GM23338 (cell line): ENCODE data around the gene FAM162A. TPM values are rescaled to one million over a fixed set of nuclear protein-coding genes. Genes with fewer than 3 reads are reported as not detected.
A peak's percentile ranks its signal among the peaks of the same experiment; 100 is the strongest.

Source experiments
- ATAC-seq: fragments of 200-7000 bp; cut with Tn5 transposase; 3 replicates; pipeline ENCODE4 v1.9.1; 2020
- DNase-seq: peaks from one replicate; pipeline ENCODE4 v3.0.0-alpha.2; 2015; ENCODE audit warnings: low spot score
- H2AFZ ChIP-seq: fragments of 200-600 bp; sonication (generic); 2 replicates; pipeline ENCODE4 v1.8.0; 2016; ENCODE audit warnings: antibody characterized with exemption, mild to moderate bottlenecking, moderate library complexity
- H3F3A ChIP-seq: fragments of 200-600 bp; sonication (generic); replicated peaks from 2 replicates; pipeline ENCODE4 v1.8.0; 2017; ENCODE audit warnings: antibody characterized with exemption, mixed run types, low read depth
- H3K27ac ChIP-seq: fragments of 200-600 bp; sonication (generic); 2 replicates; pipeline ENCODE4 v1.6.1; 2016; ENCODE audit warnings: low read depth
- H3K27me3 ChIP-seq: fragments of 200-600 bp; sonication (generic); 2 replicates; pipeline ENCODE4 v1.8.0; 2016; ENCODE audit warnings: mild to moderate bottlenecking, mixed run types, moderate library complexity; ENCODE audit not compliant: insufficient read depth
- H3K36me3 ChIP-seq: fragments of 200-600 bp; sonication (generic); 2 replicates; pipeline ENCODE4 v1.8.0; 2016; ENCODE audit warnings: mild to moderate bottlenecking; ENCODE audit not compliant: insufficient read depth
- H3K4me1 ChIP-seq: fragments of 200-600 bp; sonication (generic); 2 replicates; pipeline ENCODE4 v1.8.0; 2016; ENCODE audit warnings: mild to moderate bottlenecking, moderate library complexity; ENCODE audit not compliant: insufficient read depth
- H3K4me2 ChIP-seq: fragments of 200-600 bp; sonication (generic); 2 replicates; pipeline ENCODE4 v1.7.1; 2017; ENCODE audit warnings: mixed run types
- H3K4me3 ChIP-seq: fragments of 200-600 bp; sonication (generic); 2 replicates; pipeline ENCODE4 v1.6.1; 2016; ENCODE audit warnings: mixed run types
- H3K79me2 ChIP-seq: fragments of 200-600 bp; sonication (generic); replicated peaks from 2 replicates; pipeline ENCODE4 v1.8.0; 2017; ENCODE audit warnings: mild to moderate bottlenecking; ENCODE audit not compliant: insufficient read depth
- H3K9me2 ChIP-seq: fragments of 200-600 bp; sonication (generic); 2 replicates; pipeline ENCODE4 v1.8.0; 2017; ENCODE audit not compliant: insufficient read depth
- H4K20me1 ChIP-seq: fragments of 200-600 bp; sonication (generic); replicated peaks from 2 replicates; pipeline ENCODE4 v1.8.0; 2017; ENCODE audit warnings: mild to moderate bottlenecking; ENCODE audit not compliant: insufficient read depth
- H3K27ac Mint-ChIP-seq: 2 replicates; pipeline ENCODE4 v1.8.0; 2020; ENCODE audit warnings: inconsistent platforms, mild to moderate bottlenecking, moderate library complexity, mixed read lengths
- H3K27me3 Mint-ChIP-seq: 3 replicates; pipeline ENCODE4 v1.8.0; 2022; ENCODE audit warnings: low read depth, mild to moderate bottlenecking, moderate library complexity, mixed read lengths, inconsistent platforms; ENCODE audit not compliant: insufficient read depth, poor library complexity
- H3K36me3 Mint-ChIP-seq: 3 replicates; pipeline ENCODE4 v1.8.0; 2021; ENCODE audit warnings: low read depth, mild to moderate bottlenecking, inconsistent platforms, moderate library complexity, mixed read lengths
- H3K4me1 Mint-ChIP-seq: 3 replicates; pipeline ENCODE4 v1.8.0; 2020; ENCODE audit warnings: mild to moderate bottlenecking, inconsistent platforms, mixed read lengths
- H3K4me3 Mint-ChIP-seq: 3 replicates; pipeline ENCODE4 v1.8.0; 2021; ENCODE audit warnings: moderate library complexity, mild to moderate bottlenecking, inconsistent platforms, mixed read lengths
- H3K9me3 Mint-ChIP-seq: 3 replicates; pipeline ENCODE4 v1.8.0; 2020; ENCODE audit warnings: moderate library complexity, mild to moderate bottlenecking, inconsistent platforms, mixed read lengths
- CREB1 ChIP-seq: fragments of 250-450 bp; sonication (Bioruptor Pico); IDR thresholded peaks from 2 replicates; pipeline ENCODE4 v1.5.0; 2020; ENCODE audit warnings: low read depth, mild to moderate bottlenecking, moderate library complexity
- CTCF ChIP-seq, 2 experiments: fragments of 200-600 bp in 1 of 2; sonication (generic) in 1 of 2; conservative IDR thresholded peaks; 2 replicates each; pipeline versions ENCODE4 v1.5.1 to v1.6.1; 2016 to 2017; ENCODE audit warnings: antibody characterized with exemption in 2 of 2, low read depth in 2 of 2, mild to moderate bottlenecking in 2 of 2, moderate library complexity in 1 of 2
- EZH2phosphoT487 ChIP-seq: fragments of 200-600 bp; sonication (generic); IDR thresholded peaks from one replicate; pipeline ENCODE4 v1.8.1; 2018; ENCODE audit warnings: antibody characterized with exemption; ENCODE audit not compliant: unreplicated experiment
- JUNB ChIP-seq: IDR thresholded peaks from one replicate; pipeline ENCODE4 v1.6.1; 2016; ENCODE audit warnings: antibody characterized with exemption; ENCODE audit not compliant: unreplicated experiment
- NANOG ChIP-seq: IDR thresholded peaks from 2 replicates; pipeline ENCODE4 v1.6.1; 2016; ENCODE audit warnings: antibody characterized with exemption, borderline replicate concordance
- POLR2AphosphoS5 ChIP-seq: IDR thresholded peaks from 2 replicates; pipeline ENCODE4 v1.6.1; 2016; ENCODE audit warnings: antibody characterized with exemption, low read depth
- REST ChIP-seq: IDR thresholded peaks from one replicate; pipeline ENCODE4 v1.6.1; 2018; ENCODE audit warnings: antibody characterized with exemption; ENCODE audit not compliant: unreplicated experiment
- ZNF114 ChIP-seq: fragments of 250-450 bp; sonication (Bioruptor Pico); IDR thresholded peaks from 2 replicates; pipeline ENCODE4 v1.5.0; 2020; ENCODE audit warnings: mild to moderate bottlenecking, moderate library complexity
- ZNF331 ChIP-seq: fragments of 250-450 bp; sonication (Bioruptor Pico); IDR thresholded peaks from 2 replicates; pipeline ENCODE4 v1.5.0; 2020; ENCODE audit warnings: low read depth, mild to moderate bottlenecking, moderate library complexity
- ZNF462 ChIP-seq: fragments of 250-450 bp; sonication (Bioruptor Pico); IDR thresholded peaks from 2 replicates; pipeline ENCODE4 v1.5.0; 2020; ENCODE audit warnings: mild to moderate bottlenecking, moderate library complexity
- long read RNA-seq: library from polyadenylated mRNA; unstranded; transcript quantifications from one replicate; pipeline ENCODE4 v2.0.0, GENCODE V29; 2020; ENCODE audit not compliant: unreplicated experiment
- polyA plus RNA-seq: library from polyadenylated mRNA; unstranded; fragments of >200 nt; fragmentation: Nextera tagmentation; extraction: Ambion mirVana; gene quantifications from 2 replicates; pipeline ENCODE4 v1.2.1, GENCODE V29; 2016
- total RNA-seq: library from RNA; depleted of rRNA; stranded (reverse); fragments of >200 nt; shearing (Covaris generic); gene quantifications from 2 replicates; pipeline ENCODE4 v1.2.3, GENCODE V29; 2014; rRNA removed

FAM162A gene
- total RNA-seq (34.4 and 35.9 TPM in 2 replicates), polyA plus RNA-seq (227 and 234 TPM in 2 replicates)
- long read RNA-seq, transcript FAM162A-203 (5 exons, 3,052 nt), result major isoform, 70 of 72 reads
- long read RNA-seq, partial matches to known transcripts, result 0 of 72 reads
- long read RNA-seq, other reads (novel, unspliced or antisense), result 1 of 72 reads

GRCh38 chr3:122383771-122384697, at the start of gene FAM162A:
FAM162A (plus strand) TSS chr3:122384182; CDS start chr3:122384266, 84 bp downstream.
- peaks cover 56% of the 10 kb centered on the region for H3K79me2 ChIP-seq
- no peaks in the 10 kb centered on the region for H3F3A ChIP-seq

More at GRCh38 chr3:122383771-122384697, at the start of gene FAM162A:
- H3K27me3 Mint-ChIP-seq, result peaks cover 4% of the 10 kb centered on the region
- Histone ChIP-seq H3K27me3 (no peaks in the 10 kb centered on the region), H3K4me2 (peak within 1 kb of the TSS; percentile 96), H3K4me1 (peaks cover 21% of the 10 kb centered on the region), H4K20me1 (no peaks in the 10 kb centered on the region; the same call in 1 of the 2 replicates), H3K4me3 (peak within 1 kb of the TSS; percentile 80), H3K36me3 (no peaks in the 10 kb centered on the region), H2AFZ (peak within 1 kb of the TSS; percentile 88), H3K9me2 (no peaks in the 10 kb centered on the region), H3K27ac (peak within 1 kb of the TSS; percentile 79)
- H3K4me3 Mint-ChIP-seq, result peak within 1 kb of the TSS; percentile 98
- ATAC-seq (peak; percentile 90), DNase-seq (peak; percentile 96)
- H3K27ac Mint-ChIP-seq, result peak within 1 kb of the TSS; percentile 96
- TF ChIP-seq POLR2AphosphoS5, result peak; percentile 86
- TF ChIP-seq ZNF462 (CRISPR knock-in tag), result no peak
- TF ChIP-seq EZH2phosphoT487, result no peak
- no peak for TF ChIP-seq ZNF114 (CRISPR knock-in tag)
- peak; percentile 82 for TF ChIP-seq CREB1 (CRISPR knock-in tag)
- peak; percentile 48 to 77 for TF ChIP-seq CTCF (conservative IDR thresholded peaks at IDR 0.05; ENCODE audit: low read depth in 2 of 2)
- TF ChIP-seq REST, result no peak
- TF ChIP-seq NANOG, result no peak
- no peak for TF ChIP-seq JUNB
- no peak for TF ChIP-seq ZNF331 (CRISPR knock-in tag)
- H3K4me1 Mint-ChIP-seq, result peaks cover 13% of the 10 kb centered on the region; the same call in 2 of the 3 replicates
- peaks cover 3% of the 10 kb centered on the region; the same call in 1 of the 3 replicates for H3K36me3 Mint-ChIP-seq
- no peaks in the 10 kb centered on the region for H3K9me3 Mint-ChIP-seq
